Measurements from ENCODE around the gene STAT3. TPM values are rescaled to one million over a fixed set of nuclear protein-coding genes. Genes with fewer than 3 reads are reported as not detected.

STAT3 gene
- polyA plus RNA-seq, 1 of the 3 experiments (the other 2 are of a cell fraction): 35.7 TPM

DNA sequence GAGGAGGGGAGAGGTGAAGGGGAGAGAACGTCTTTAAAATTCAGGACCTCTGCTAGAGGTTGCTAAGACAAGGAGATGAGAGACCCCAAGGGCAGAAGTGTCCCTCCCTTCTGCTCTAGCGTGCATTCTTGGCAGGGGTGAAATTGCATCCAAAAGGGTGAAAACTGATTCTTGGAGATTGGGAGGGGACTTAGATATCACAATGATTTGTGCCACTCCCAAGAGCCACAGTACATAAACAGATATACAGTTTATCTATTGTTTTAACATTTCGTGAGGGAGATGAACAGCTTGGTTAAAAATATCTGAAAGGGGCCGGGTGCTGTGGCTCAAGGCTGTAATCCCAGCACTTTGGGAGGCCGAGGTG, 22.1 kb upstream of the STAT3 start:
- WGBS (ENCODE audit: low lambda C conversion rate): 80% methylated on average over 5 of the region's 5 CpGs
- CTCF ChIA-PET: interaction anchor here (1.3 to 26.0 kb wide), 4 partner anchors 12 to 188 kb away, joined by 3 to 683 read pairs (median 12); partner anchors contain the start of gene CAVIN1

DNA sequence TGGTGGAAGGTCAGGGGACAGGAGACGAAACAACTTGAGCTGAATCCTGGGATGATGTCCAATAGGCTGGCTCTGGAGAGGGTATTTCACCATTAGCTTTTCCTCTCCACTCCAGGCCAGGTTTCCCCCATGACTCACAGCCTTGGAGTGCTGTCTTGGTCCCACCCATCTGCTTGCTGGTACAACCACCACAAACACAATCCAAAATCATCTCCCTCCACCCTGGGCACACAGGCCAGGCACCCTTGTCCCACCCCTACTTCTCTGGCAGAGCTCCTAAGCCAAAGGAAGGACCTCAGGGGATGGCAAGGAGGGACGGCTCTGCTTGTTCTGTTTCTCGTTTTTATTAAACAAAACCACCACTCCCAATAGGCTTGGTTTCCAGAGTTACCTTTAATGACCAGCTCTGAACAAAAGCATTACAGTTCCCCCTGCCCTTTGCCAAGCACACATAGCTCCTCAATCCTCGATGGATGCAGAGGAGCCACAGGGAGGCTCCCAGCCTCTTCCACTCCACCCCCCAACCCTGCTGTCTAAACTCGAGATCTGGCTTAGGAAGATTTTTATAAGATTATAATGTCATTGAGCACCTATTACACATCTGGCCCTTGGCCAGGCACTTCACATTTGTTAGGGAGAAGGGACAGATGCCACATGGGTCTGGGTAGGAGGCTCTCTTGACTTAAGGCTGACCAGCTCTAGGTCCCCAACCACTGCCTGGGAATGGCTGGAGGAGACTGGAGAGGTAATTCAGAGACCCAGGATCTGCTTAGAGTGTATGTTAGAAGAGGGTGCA, 21.5 kb upstream of the STAT3 start:
- Histone ChIP-seq H3K9me3 (no peaks in the 10 kb centered on the region), H3K4me1 (ENCODE audit: control insufficient read depth in 1 of 2, insufficient read depth in 2 of 2, low read depth in 1 of 2, low read length in 1 of 2) (peaks cover 18 to 32% of the 10 kb centered on the region in 2 experiments; a peak in 3 of 4 replicates), H3K79me2 (ENCODE audit: insufficient read depth) (peaks cover 100% of the 10 kb centered on the region), H3K4me2 (peak overlapping the region; percentile 51), H3K36me3 (replicated peaks in 1 of 2; ENCODE audit: control insufficient read depth in 1 of 2, insufficient read depth in 2 of 2, low read length in 1 of 2) (peaks cover under 1 to 30% of the 10 kb centered on the region in 2 experiments), H3K4me3 (ENCODE audit: low read depth in 2 of 2, low read length in 1 of 2) (peak overlapping the region in 1 of 2 experiments; percentile 12; a peak in 1 of 4 replicates), H3K27me3 (ENCODE audit: insufficient read depth) (no peaks in the 10 kb centered on the region), H3K27ac (ENCODE audit: low read depth in 2 of 2, low read length in 1 of 2) (peak overlapping the region in 1 of 2 experiments; percentile 61; a peak in 2 of 4 replicates), H3K9ac (no peak overlapping the region), H3F3A (replicated peaks; ENCODE audit: insufficient read depth) (peaks cover 44% of the 10 kb centered on the region), H3K9me2 (no peaks in the 10 kb centered on the region), H4K20me1 (ENCODE audit: insufficient read depth) (peaks cover 100% of the 10 kb centered on the region), H2AFZ (ENCODE audit: low read depth) (no peak overlapping the region)
- TF ChIP-seq EP300 (IDR thresholded peaks at IDR 0.05; ENCODE audit: borderline replicate concordance in 1 of 2, low read depth in 1 of 2, low read length in 1 of 2): no peak
- TF ChIP-seq FOXM1 (IDR thresholded peaks at IDR 0.05; ENCODE audit: low read depth): no peak
- peak; percentile 76; the same call in 1 of the 2 replicates for TF ChIP-seq FOSL2 (IDR thresholded peaks at IDR 0.05; ENCODE audit: borderline replicate concordance, low read depth)
- TF ChIP-seq JUND (IDR thresholded peaks at IDR 0.05): peak; percentile 71
- TF ChIP-seq NFIC (IDR thresholded peaks at IDR 0.05; ENCODE audit: borderline replicate concordance): peak; percentile 7
- TF ChIP-seq TCF12 (IDR thresholded peaks at IDR 0.05): peak; percentile 15; the same call in 1 of the 2 replicates
- no peak for DNase-seq
- POLR2A ChIA-PET: no interaction called here
- CTCF ChIA-PET: interaction anchor here (1.0 to 26.0 kb wide), 6 partner anchors 13 to 342 kb away, joined by 3 to 683 read pairs (median 6); partner anchors contain the start of gene CAVIN1
- 9% methylated on average over 5 of the region's 5 CpGs for WGBS (ENCODE audit: low lambda C conversion rate)

More for the DNA sequence above, 22.1 kb upstream of the STAT3 start:
- TF ChIP-seq POLR2AphosphoS5 (IDR thresholded peaks at IDR 0.05; ENCODE audit: low read depth, low read length) (no peak), RFX5 (IDR thresholded peaks at IDR 0.05; ENCODE audit: low read length) (no peak), TAF1 (IDR thresholded peaks at IDR 0.05; ENCODE audit: borderline replicate concordance, low read depth, low read length) (no peak), CHD2 (IDR thresholded peaks at IDR 0.05; ENCODE audit: low read length, partially characterized antibody) (no peak), TCF12 (IDR thresholded peaks at IDR 0.05) (no peak), EZH2phosphoT487 (IDR thresholded peaks at IDR 0.05; ENCODE audit: borderline replicate concordance, low read depth) (no peak)
- TF ChIP-seq, protein P1, sequence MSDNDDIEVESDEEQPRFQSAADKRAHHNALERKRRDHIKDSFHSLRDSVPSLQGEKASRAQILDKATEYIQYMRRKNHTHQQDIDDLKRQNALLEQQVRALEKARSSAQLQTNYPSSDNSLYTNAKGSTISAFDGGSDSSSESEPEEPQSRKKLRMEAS (IDR thresholded peaks at IDR 0.05; ENCODE audit: low read depth): no peak
- Histone ChIP-seq H3F3A (replicated peaks; ENCODE audit: insufficient read depth) (peaks cover 44% of the 10 kb centered on the region), H3K9ac (no peak overlapping the region), H2AFZ (ENCODE audit: low read depth) (no peak overlapping the region), H4K20me1 (ENCODE audit: insufficient read depth) (peaks cover 100% of the 10 kb centered on the region), H3K9me3 (no peaks in the 10 kb centered on the region), H3K36me3 (replicated peaks in 1 of 2; ENCODE audit: control insufficient read depth in 1 of 2, insufficient read depth in 2 of 2, low read length in 1 of 2) (peaks cover 0 to 27% of the 10 kb centered on the region in 2 experiments), H3K4me3 (ENCODE audit: low read depth in 2 of 2, low read length in 1 of 2) (no peak overlapping the region; a peak in 1 of 4 replicates), H3K4me1 (ENCODE audit: control insufficient read depth in 1 of 2, insufficient read depth in 2 of 2, low read depth in 1 of 2, low read length in 1 of 2) (peaks cover 18 to 35% of the 10 kb centered on the region in 2 experiments; a peak in 3 of 4 replicates), H3K79me2 (ENCODE audit: insufficient read depth) (peaks cover 100% of the 10 kb centered on the region), H3K27me3 (ENCODE audit: insufficient read depth) (no peaks in the 10 kb centered on the region), H3K27ac (ENCODE audit: low read depth in 2 of 2, low read length in 1 of 2) (peak overlapping the region in 1 of 2 experiments; percentile 61; a peak in 2 of 4 replicates), H3K4me2 (peak overlapping the region; percentile 51), H3K9me2 (no peaks in the 10 kb centered on the region)
- DNase-seq: no peak
- POLR2A ChIA-PET: no interaction called here
